Stimulated activated CD8-positive, alpha-beta memory T cell treated with anti-CD3 and anti-CD28 coated beads, Interleukin-2, amount 100 ng/mL, for 1 hour (primary cell): Measurements from ENCODE around the gene FLT1.
A peak's percentile ranks its signal among the peaks of the same experiment; 100 is the strongest.

ENCODE experiments used
- DNase-seq, 2 donors: peaks; one replicate each; pipeline ENCODE4 v3.0.0-alpha.2; 2020; ENCODE audit warnings: low read depth in 2 of 2

The FLT1 gene

GRCh38 chr13:28342251-28342650 lies 152.7 kb downstream of the FLT1 start:
- no peak for DNase-seq

DNA sequence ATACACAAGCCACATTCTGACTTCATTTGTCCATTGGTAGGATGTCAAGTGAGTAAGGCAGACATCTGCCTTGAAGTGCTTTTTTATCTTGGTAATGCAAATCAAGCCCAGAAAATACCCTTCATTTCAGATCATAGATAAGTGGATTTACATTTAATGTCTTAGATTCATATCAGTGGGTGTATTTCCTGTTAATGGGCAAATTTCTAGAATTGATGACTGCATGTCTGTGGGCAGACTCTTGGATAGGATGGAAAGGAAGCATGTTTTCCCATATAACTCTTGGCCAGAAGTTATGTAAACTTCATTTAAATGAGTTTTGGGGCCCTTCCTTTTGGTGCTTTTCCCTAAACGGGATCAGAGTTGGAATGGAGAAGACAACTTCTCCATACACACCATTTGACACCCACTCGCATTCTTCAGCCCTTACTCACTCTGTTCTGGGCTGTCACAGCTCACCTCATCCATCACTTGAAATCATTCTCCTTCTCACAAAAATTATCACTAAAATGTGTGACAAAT lies 154.6 kb downstream of the FLT1 start:
- DNase-seq = no peak

GRCh38 chr13:28339419-28339818 lies 155.5 kb downstream of the FLT1 start:
- DNase-seq = no peak

DNA sequence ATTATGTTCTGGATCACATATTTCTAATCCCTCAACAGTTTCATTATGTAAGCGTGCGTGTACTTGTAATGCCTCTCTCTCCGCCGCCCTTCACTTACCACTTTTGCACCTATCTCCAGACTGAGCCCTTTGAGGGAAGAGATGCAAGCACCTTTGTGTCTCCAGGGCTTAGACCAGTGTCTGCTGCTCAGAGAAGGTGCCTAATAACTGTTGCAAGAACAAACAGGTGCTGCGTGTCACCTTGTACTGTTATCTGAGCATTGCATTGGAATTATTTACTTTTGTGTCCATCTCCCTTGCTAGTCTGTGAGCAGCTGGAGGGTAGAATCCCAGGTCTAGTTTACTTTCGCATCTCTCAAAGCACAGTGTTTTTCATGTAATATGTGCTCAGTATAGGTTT lies 156.2 kb downstream of the FLT1 start:
- DNase-seq = no peak

DNA sequence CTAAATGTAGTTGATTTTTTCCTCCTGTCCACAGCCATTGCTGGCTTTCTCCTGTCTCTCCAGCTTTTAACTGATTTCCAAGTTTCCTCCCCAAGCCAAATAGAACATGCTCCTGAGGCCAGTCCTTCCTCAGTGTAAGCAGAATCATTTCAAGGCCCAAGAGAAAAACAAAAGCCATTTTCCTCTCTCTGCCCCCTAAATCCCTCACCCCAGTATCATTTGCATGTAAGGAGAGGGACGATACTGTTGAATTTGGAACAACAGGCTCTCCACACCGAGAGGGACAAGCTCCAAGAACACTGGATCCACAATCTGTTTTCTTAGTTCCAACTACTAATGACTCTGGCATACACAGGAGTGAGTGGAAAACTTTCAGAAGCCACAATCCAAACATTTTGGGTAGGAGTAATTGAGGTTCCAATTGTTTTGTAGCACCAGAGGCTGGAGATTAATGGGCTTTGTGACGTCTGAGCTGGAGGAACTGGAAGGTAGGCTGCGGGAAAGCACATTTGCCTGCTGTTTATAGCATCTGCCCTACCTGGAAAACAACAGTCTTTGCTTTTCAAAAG lies 156.8 kb downstream of the FLT1 start:
- DNase-seq = no peak

DNA sequence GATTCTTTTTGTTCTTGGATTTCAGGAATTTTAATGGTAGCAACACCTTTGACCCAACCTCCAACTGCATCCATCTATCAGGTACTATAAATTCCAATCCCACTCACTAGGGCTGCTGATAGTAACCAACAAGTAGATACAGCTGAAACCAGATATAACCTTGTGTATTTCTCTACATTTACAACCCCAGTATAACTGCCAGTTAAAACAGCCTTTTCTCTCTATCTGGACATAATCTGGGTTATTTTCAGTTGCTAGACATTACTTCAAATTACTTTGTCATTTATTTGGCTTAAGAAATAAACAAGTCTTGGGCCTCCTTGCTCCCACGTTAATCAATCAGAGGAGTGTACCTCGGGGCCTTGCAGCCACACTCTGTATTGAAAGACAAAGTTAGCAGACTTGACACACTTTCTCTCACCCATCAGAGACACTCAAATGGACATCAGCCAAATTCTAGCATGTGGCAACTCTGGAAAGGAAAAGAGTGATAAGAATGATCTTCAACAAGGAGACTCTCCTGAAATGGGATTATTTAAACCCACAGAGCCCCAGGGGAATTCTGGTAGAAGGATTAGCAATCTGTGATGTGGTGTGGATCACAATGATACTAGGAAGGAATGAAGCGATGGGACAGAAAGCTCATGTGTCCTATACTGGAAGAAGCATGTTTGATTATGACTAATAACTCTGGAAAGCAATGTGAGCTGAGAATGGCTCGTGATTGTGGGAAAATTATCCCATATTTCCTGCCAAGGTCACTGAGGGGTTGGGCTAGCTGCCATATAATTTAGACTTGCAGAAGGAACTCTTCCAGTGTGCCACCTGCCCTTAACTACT lies 157.5 kb downstream of the FLT1 start:
- DNase-seq = no peak

DNA sequence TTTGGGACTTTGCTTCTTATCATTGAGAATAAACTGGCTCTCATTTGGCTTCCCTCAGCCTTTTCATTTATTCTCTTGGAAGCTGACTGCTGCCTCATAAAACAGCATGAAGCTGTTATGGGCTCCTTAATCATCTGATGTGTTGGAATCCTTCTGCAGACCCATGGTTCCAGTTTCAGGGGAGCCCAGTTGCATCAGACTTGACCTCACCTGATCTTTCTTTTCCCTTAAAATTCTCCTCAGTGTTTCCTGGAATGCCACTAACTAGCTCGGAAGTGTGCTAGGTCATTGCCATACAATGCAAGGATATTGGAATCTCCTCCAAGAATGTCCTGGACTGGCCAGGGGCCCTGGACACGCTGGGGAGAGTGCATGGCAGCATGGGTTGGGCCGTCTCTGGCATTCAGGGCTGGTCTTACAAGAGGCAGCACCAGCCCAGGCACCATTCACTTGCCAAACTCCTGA lies 158.7 kb downstream of the FLT1 start:
- no peak for DNase-seq

DNA sequence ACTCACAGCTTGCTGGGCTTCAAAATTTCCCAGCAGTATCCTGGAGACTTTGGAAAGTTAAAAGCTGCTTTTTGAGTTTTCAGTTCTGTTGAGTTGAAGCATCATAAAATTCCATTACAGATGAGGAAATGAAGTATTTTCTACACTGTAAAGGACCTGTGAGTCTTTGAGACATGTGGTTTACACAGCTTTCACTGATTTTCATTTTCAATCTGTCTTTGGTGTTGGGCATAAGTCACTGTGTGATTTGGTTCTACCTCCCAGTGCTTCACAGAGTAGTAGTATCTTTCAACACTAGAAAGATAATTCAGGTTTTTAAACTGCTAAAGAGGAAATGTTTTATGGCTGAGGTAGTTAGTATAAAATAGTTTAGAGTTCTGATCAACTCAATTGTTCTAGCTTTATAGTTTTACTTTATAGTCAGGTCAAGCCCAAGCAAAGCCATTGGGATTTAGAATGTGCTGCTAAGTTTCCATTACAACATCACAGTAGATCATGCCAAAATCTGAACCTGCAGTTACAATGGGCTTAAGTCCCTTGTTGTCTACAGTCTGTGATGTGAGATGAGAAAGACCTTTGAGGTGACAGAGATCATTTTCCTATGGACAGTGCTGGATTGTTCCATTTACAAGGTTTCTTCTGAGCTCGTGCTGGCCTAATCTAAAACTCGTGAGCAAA lies 161.6 kb downstream of the FLT1 start:
- DNase-seq = no peak

- no peak for DNase-seq
Measured at GRCh38 chr13:28329395-28330158, 165.4 kb downstream of the FLT1 start.

DNA sequence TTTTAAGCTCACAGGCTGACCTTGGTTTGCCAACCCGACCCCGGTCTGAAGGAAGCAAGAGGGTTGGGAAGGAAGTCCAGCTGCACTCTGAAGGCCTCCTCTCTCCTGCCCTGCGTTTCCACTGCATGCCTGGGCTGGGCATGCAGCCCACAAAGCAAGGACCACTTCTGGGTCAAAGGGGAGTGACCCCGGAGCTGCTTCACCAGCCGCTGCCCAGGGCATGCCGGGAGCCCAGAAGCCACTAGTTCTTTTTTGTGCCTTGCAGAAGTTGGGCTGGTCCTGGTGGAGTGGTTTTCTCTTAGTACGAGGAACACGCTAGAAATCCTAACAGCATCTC lies 166.7 kb downstream of the FLT1 start:
- no peak for DNase-seq

GRCh38 chr13:28327373-28328270 lies 167.3 kb downstream of the FLT1 start:
- DNase-seq = no peak

- no peak for DNase-seq
Measured at GRCh38 chr13:28326056-28326455, 168.9 kb downstream of the FLT1 start.

GRCh38 chr13:28325022-28325421 lies 169.9 kb downstream of the FLT1 start:
- DNase-seq = no peak

GRCh38 chr13:28324181-28324789 lies 170.6 kb downstream of the FLT1 start:
- peak; percentile 2 to 9 for DNase-seq

- DNase-seq = no peak
Measured at GRCh38 chr13:28322256-28322905, 172.5 kb downstream of the FLT1 start.

- no peak for DNase-seq
Measured at GRCh38 chr13:28321756-28322155, 173.2 kb downstream of the FLT1 start.

- DNase-seq = no peak
Measured at GRCh38 chr13:28320884-28321574, 173.9 kb downstream of the FLT1 start.

DNA sequence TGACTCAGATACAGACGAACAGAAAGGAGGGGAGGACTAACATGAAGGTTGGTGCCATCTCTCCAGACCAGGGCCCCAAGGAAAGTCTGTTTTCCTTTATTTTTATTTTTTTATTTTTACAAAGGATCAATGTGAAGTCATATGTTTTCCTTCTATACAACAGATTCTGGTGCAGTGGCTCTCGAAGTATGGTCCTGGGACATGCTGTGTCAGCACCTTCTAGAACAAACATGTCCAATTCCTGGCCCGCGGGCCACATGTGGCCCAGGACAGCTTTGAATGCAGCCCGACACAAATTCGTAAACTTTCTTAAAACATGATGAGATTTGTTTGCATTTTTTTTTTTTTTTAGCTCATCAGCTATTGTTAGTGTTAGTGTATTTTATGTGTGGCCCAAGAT lies 174.7 kb downstream of the FLT1 start:
- no peak for DNase-seq

DNA sequence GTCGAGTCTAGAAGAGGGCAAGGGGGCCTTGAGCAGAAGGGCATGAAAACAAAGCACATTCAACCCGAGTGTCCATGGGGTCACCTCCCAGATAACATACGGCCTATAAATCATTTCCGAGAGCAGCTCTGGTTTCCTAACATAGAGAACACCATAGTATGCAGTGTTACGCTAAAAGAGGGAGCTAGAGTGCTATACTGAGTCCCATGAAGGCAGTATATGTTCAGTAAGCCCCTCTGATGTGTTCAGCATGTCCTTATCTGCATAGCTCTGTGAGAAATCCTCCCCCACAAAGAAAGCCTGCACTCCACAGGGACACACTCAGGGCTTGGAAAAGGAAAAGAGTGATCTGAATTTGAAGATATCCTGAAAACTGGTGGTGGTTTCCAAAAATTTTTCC lies 175.4 kb downstream of the FLT1 start:
- DNase-seq = no peak
